Activated naive CD8-positive, alpha-beta T cell treated with anti-CD3 and anti-CD28 coated beads for 36 hours (primary cell): ENCODE data around the gene FAM168A. TPM values are rescaled to one million over a fixed set of nuclear protein-coding genes. Genes with fewer than 3 reads are reported as not detected.

Experiments used
- DNase-seq: peaks from one replicate; pipeline ENCODE4 v3.0.0; 2021
- H3K27ac Mint-ChIP-seq: one replicate; pipeline ENCODE4 v1.8.0; 2022; ENCODE audit warnings: mild to moderate bottlenecking, moderate library complexity, mixed read lengths
- H3K27me3 Mint-ChIP-seq: one replicate; pipeline ENCODE4 v1.8.0; 2022; ENCODE audit warnings: mild to moderate bottlenecking, mixed read lengths
- H3K36me3 Mint-ChIP-seq: one replicate; pipeline ENCODE4 v1.8.0; 2021; ENCODE audit warnings: mild to moderate bottlenecking, mixed read lengths
- H3K4me1 Mint-ChIP-seq: one replicate; pipeline ENCODE4 v1.8.0; 2021; ENCODE audit warnings: mixed read lengths
- H3K4me3 Mint-ChIP-seq: one replicate; pipeline ENCODE4 v1.8.0; 2022; ENCODE audit warnings: mild to moderate bottlenecking, moderate library complexity, mixed read lengths
- H3K9me3 Mint-ChIP-seq: one replicate; pipeline ENCODE4 v1.8.0; 2022; ENCODE audit warnings: mixed read lengths
- total RNA-seq, 2 experiments: library from RNA; stranded (reverse); gene quantifications; one replicate each; pipeline ENCODE4 v1.2.3, GENCODE V29; 2021

The FAM168A gene, protein sequence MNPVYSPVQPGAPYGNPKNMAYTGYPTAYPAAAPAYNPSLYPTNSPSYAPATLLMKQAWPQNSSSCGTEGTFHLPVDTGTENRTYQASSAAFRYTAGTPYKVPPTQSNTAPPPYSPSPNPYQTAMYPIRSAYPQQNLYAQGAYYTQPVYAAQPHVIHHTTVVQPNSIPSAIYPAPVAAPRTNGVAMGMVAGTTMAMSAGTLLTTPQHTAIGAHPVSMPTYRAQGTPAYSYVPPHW
- 10 to 100 TPM; 11.3 to 11.7 TPM for total RNA-seq

- Mint-ChIP-seq H3K4me3 (peak within 1 kb of the TSS; percentile 94), H3K4me1 (peaks cover 35% of the 10 kb centered on the region), H3K36me3 (peaks cover 9% of the 10 kb centered on the region), H3K27ac (peak within 1 kb of the TSS; percentile 88), H3K27me3 (no peaks in the 10 kb centered on the region), H3K9me3 (no peaks in the 10 kb centered on the region)
- DNase-seq, result peak; percentile 91
These were observed at the start of gene FAM168A for GRCh38 chr11:73597956-73598718. TSS of gene FAM168A (minus strand) at chr11:73598112. CDS start at chr11:73468474, 129,638 bp downstream.

GRCh38 chr11:73647459-73648100, 49.7 kb upstream of the FAM168A start:
- H3K27ac Mint-ChIP-seq, result peak overlapping the region; percentile 38
- DNase-seq, result peak; percentile 94
- no peaks in the 10 kb centered on the region for H3K9me3 Mint-ChIP-seq
- H3K4me3 Mint-ChIP-seq, result peak overlapping the region; percentile 78
- peaks cover 9% of the 10 kb centered on the region for H3K4me1 Mint-ChIP-seq
- H3K27me3 Mint-ChIP-seq, result no peaks in the 10 kb centered on the region
- H3K36me3 Mint-ChIP-seq, result no peaks in the 10 kb centered on the region

DNA sequence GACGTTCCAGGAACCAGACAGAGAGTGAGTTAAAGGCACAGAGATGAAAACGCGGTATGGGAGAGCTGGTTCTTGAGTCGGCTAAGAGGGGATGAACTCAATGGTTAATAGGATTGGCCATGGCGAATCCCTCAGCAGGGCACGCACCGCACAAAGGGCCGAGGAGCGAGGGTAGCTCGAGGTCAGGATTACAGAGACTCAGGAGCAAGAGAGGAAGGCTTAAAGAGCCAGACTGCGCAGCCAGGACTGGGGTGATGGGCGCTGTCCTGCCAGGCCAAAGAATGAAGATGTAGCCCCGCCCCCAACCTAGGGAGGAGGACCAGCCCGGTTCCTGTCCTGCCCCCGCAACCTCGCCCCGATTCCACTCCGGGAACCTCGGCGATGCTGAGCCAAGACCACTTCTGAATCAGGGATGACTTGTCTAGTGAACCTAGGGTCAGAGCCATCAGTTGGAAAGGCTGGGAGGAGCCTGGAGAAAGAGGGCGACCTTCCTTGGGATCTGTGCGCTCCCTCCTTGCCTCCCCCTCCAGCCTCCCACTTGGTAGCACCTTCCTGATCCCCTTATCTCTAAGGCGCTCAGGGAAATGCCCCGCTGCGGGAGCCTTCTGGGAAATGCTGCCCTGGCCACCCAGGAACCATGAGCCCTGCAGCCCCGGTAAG, 48.2 kb upstream of the FAM168A start, which contains the start of gene PLEKHB1:
Gene PLEKHB1, plus strand, starts transcription at position 610 of the 660 bp plus-strand sequence. Its CDS starts 28 bp downstream, at position 638.
- no peaks in the 10 kb centered on the region for H3K27me3 Mint-ChIP-seq
- no peak for DNase-seq
- H3K4me1 Mint-ChIP-seq, result peaks cover 9% of the 10 kb centered on the region
- no peak within 1 kb of the TSS for H3K27ac Mint-ChIP-seq
- H3K9me3 Mint-ChIP-seq, result no peaks in the 10 kb centered on the region
- H3K36me3 Mint-ChIP-seq, result no peaks in the 10 kb centered on the region
- peak within 1 kb of the TSS; percentile 78 for H3K4me3 Mint-ChIP-seq

GRCh38 chr11:73645121-73645969, 47.4 kb upstream of the FAM168A start:
- no peak for DNase-seq
- Mint-ChIP-seq H3K4me3 (no peak overlapping the region), H3K4me1 (peaks cover 13% of the 10 kb centered on the region), H3K36me3 (no peaks in the 10 kb centered on the region), H3K9me3 (no peaks in the 10 kb centered on the region), H3K27ac (no peak overlapping the region), H3K27me3 (no peaks in the 10 kb centered on the region)

- peaks cover 8% of the 10 kb centered on the region for H3K4me1 Mint-ChIP-seq
- no peak overlapping the region for H3K4me3 Mint-ChIP-seq
- no peaks in the 10 kb centered on the region for H3K27me3 Mint-ChIP-seq
- H3K9me3 Mint-ChIP-seq, result no peaks in the 10 kb centered on the region
- no peaks in the 10 kb centered on the region for H3K36me3 Mint-ChIP-seq
- H3K27ac Mint-ChIP-seq, result no peak overlapping the region
- no peak for DNase-seq
These were observed 43.8 kb upstream of the FAM168A start for GRCh38 chr11:73641668-73642067.

DNA sequence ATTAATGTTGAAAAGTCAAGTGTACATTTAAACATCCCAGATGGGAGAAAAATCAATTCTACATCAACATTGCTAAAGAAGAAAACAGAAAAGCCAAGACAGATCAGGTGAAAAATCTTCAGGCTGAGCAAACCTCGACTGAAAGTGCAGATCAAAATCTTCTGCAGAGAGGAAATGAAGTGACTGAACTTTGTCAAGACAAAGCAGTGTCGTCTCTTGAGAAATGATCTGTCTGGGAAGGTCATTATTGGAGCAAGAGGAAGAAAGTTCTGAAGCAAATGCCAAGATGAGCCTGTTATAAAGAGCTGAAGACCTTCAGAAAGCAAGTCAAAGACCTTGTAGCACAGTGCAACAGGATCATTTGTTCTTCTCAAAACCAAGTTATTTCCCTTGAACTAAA, 42.7 kb upstream of the FAM168A start:
- no peak overlapping the region for H3K27ac Mint-ChIP-seq

GRCh38 chr11:73637012-73637411, 39.1 kb upstream of the FAM168A start:
- Mint-ChIP-seq H3K4me3 (no peak overlapping the region), H3K27me3 (no peaks in the 10 kb centered on the region), H3K36me3 (peaks cover 1% of the 10 kb centered on the region), H3K9me3 (no peaks in the 10 kb centered on the region), H3K27ac (no peak overlapping the region), H3K4me1 (peaks cover 14% of the 10 kb centered on the region)
- no peak for DNase-seq

More for the DNA sequence above, 42.7 kb upstream of the FAM168A start:
- Mint-ChIP-seq H3K4me3 (no peak overlapping the region), H3K4me1 (peaks cover 8% of the 10 kb centered on the region), H3K27me3 (no peaks in the 10 kb centered on the region), H3K9me3 (no peaks in the 10 kb centered on the region), H3K36me3 (no peaks in the 10 kb centered on the region)
- DNase-seq, result no peak

- no peaks in the 10 kb centered on the region for H3K9me3 Mint-ChIP-seq
- no peak for DNase-seq
- H3K27me3 Mint-ChIP-seq, result no peaks in the 10 kb centered on the region
- peaks cover 1% of the 10 kb centered on the region for H3K36me3 Mint-ChIP-seq
- H3K4me3 Mint-ChIP-seq, result no peak overlapping the region
- H3K27ac Mint-ChIP-seq, result no peak overlapping the region
- peaks cover 14% of the 10 kb centered on the region for H3K4me1 Mint-ChIP-seq
These were observed 38.3 kb upstream of the FAM168A start for GRCh38 chr11:73636249-73636648.

GRCh38 chr11:73635721-73636120, 37.8 kb upstream of the FAM168A start:
- peaks cover 1% of the 10 kb centered on the region for H3K36me3 Mint-ChIP-seq
- H3K27ac Mint-ChIP-seq, result no peak overlapping the region
- no peaks in the 10 kb centered on the region for H3K9me3 Mint-ChIP-seq
- H3K4me3 Mint-ChIP-seq, result no peak overlapping the region
- no peak for DNase-seq
- H3K4me1 Mint-ChIP-seq, result peaks cover 14% of the 10 kb centered on the region
- no peaks in the 10 kb centered on the region for H3K27me3 Mint-ChIP-seq

- Mint-ChIP-seq H3K9me3 (no peaks in the 10 kb centered on the region), H3K27ac (no peak overlapping the region), H3K4me3 (no peak overlapping the region), H3K27me3 (no peaks in the 10 kb centered on the region), H3K4me1 (peaks cover 7% of the 10 kb centered on the region), H3K36me3 (peaks cover 1% of the 10 kb centered on the region)
- no peak for DNase-seq
These were observed 36.1 kb upstream of the FAM168A start for GRCh38 chr11:73633999-73634398.

DNA sequence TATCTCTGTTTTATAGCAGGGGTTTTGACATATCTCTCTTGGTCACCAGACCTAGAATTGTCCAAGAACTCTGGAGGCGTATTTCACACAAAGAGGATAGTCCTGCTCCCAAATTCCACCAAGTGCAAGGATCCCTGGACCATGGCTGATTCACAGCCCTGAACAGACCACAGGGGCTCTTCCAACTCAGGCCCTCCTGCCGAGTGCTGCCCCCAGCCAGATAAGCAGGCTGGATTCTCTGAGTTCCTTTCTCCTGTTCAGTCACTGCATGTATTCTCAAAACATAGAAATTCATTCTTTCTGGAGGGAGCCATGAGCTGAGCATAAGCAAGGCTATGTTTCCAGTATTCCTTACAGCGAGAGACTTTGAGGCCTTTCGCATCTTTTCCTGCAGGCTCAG, 35.1 kb upstream of the FAM168A start:
- Mint-ChIP-seq H3K9me3 (no peaks in the 10 kb centered on the region), H3K27ac (no peak overlapping the region), H3K4me1 (peaks cover 7% of the 10 kb centered on the region), H3K27me3 (no peaks in the 10 kb centered on the region), H3K36me3 (peaks cover 1% of the 10 kb centered on the region), H3K4me3 (no peak overlapping the region)
- no peak for DNase-seq

DNA sequence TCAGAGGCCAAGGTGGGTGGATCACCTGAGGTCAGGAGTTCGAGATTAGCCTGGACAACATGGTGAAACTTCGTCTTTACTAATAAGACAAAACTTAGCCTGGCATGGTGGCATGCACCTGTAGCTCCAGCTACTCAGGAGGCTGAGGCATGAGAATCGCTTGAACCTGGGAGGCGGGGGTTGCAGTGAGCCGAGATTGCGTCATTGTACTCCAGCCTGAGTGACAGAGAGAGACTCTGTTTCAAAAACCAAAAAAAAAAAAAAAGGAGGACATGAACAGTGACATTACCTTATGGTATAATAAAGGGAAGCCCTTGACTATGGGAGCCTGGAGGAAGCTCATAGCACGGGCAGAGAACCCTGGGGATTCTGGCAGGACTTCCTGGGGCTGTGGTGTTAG, 32.0 kb upstream of the FAM168A start:
- Mint-ChIP-seq H3K4me3 (no peak overlapping the region), H3K36me3 (peaks cover 1% of the 10 kb centered on the region), H3K27me3 (peaks cover 2% of the 10 kb centered on the region), H3K9me3 (no peaks in the 10 kb centered on the region), H3K27ac (no peak overlapping the region), H3K4me1 (peaks cover 7% of the 10 kb centered on the region)
- DNase-seq, result no peak

DNA sequence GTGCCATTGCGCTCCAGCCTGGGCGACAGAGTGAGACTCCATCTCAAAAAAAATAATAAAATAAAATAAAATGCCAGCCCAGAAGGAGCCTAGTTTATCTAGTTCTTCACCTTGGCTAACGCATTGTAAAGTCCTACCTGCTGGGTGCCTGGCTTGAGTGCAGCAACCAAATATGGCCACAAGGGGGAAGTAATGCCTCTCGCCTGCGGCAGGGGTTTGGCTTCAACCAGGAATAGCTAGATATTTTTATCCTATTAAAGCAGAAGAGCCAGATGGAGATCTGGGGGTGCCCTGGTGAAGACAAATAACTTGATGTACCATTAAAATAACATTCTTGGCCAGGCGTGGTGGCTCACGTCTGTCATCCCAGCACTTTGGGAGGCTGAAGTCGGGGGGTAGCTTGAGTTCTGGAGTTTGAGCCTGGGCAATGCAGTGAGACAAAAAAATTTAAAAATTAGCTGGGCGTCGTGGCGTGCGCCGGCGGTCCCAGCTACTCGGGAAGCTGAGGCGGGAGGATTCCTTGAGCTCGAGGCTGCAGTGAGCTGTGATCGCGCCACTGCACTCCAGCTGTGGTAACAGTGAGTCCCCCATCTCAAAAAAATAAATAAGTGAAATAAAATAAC, 27.9 kb upstream of the FAM168A start:
- DNase-seq, result peak; percentile 55
- no peak overlapping the region for H3K4me3 Mint-ChIP-seq
- H3K4me1 Mint-ChIP-seq, result no peaks in the 10 kb centered on the region
- H3K27me3 Mint-ChIP-seq, result peaks cover 26% of the 10 kb centered on the region
- no peak overlapping the region for H3K27ac Mint-ChIP-seq
- H3K9me3 Mint-ChIP-seq, result no peaks in the 10 kb centered on the region
- H3K36me3 Mint-ChIP-seq, result no peaks in the 10 kb centered on the region

- Mint-ChIP-seq H3K9me3 (no peaks in the 10 kb centered on the region), H3K27ac (no peak overlapping the region), H3K4me3 (no peak overlapping the region), H3K36me3 (no peaks in the 10 kb centered on the region), H3K27me3 (peaks cover 26% of the 10 kb centered on the region), H3K4me1 (no peaks in the 10 kb centered on the region)
- DNase-seq, result no peak
These were observed 25.8 kb upstream of the FAM168A start for GRCh38 chr11:73623686-73624085.
